OCI-LY7 (cell line): ENCODE data around the gene NMNAT1. TPM values are rescaled to one million over a fixed set of nuclear protein-coding genes. Genes with fewer than 3 reads are reported as not detected.

Experiments used
- BruUV-seq: library from RNA; stranded (reverse); fragments of 400-500 nt; replicated peaks from 2 replicates; lab custom pipeline; 2021; lab: Mats Ljungman, UMichigan
- CTCF ChIA-PET: fragments of 300-600 bp; sonication (Branson Sonifier 250); formaldehyde crosslinking; loops from one replicate; lab custom pipeline; 2022; ENCODE audit warnings: antibody characterized with exemption; ENCODE audit not compliant: unreplicated experiment; lab: Charles Lee
- POLR2A ChIA-PET: fragments of 300-600 bp; sonication (Branson Sonifier 250); formaldehyde crosslinking; loops from one replicate; lab custom pipeline; 2022; ENCODE audit warnings: antibody characterized with exemption; lab: Charles Lee
- DNase-seq: peaks from one replicate; pipeline ENCODE4 v3.0.0-alpha.2; 2015; ENCODE audit warnings: low spot score
- H2AFZ ChIP-seq: fragments of 200-600 bp; sonication (generic), shearing (Covaris generic); 2 replicates; pipeline ENCODE4 v1.6.1; 2014; ENCODE audit warnings: mild to moderate bottlenecking, antibody characterized with exemption, low read length, moderate library complexity
- H3K27ac ChIP-seq: fragments of 200-600 bp; sonication (generic); 2 replicates; pipeline ENCODE4 v1.5.1; 2014; ENCODE audit warnings: mixed run types, low read depth, mild to moderate bottlenecking, moderate library complexity, low read length, inconsistent platforms; ENCODE audit not compliant: poor library complexity, severe bottlenecking
- H3K36me3 ChIP-seq: fragments of 200-600 bp; sonication (generic); 2 replicates; pipeline ENCODE4 v1.6.1; 2014; ENCODE audit warnings: mild to moderate bottlenecking, antibody characterized with exemption, low read length, moderate library complexity, mixed read lengths; ENCODE audit not compliant: insufficient read depth
- H3K4me1 ChIP-seq: fragments of 200-600 bp; sonication (generic); 2 replicates; pipeline ENCODE4 v1.5.1; 2014; ENCODE audit warnings: mild to moderate bottlenecking, low read length; ENCODE audit not compliant: insufficient read depth, poor library complexity, severe bottlenecking
- H3K4me2 ChIP-seq: fragments of 200-600 bp; sonication (generic); 2 replicates; pipeline ENCODE4 v1.6.1; 2014; ENCODE audit warnings: mild to moderate bottlenecking, low read length
- H3K4me3 ChIP-seq: fragments of 200-600 bp; sonication (generic); 2 replicates; pipeline ENCODE4 v1.5.1; 2014; ENCODE audit warnings: mild to moderate bottlenecking, low read depth, low read length; ENCODE audit not compliant: poor library complexity, severe bottlenecking
- H3K79me2 ChIP-seq: fragments of 200-600 bp; sonication (generic); 2 replicates; pipeline ENCODE4 v1.6.1; 2016; ENCODE audit warnings: low read depth, mild to moderate bottlenecking, low read length, moderate library complexity, mixed read lengths; ENCODE audit not compliant: insufficient read depth
- H3K9me2 ChIP-seq: fragments of 200-600 bp; sonication (generic); 2 replicates; pipeline ENCODE4 v1.6.1; 2016; ENCODE audit warnings: mild to moderate bottlenecking, low read length, mixed read lengths; ENCODE audit not compliant: insufficient read depth
- H3K9me3 ChIP-seq: fragments of 200-600 bp; sonication (generic); 2 replicates; pipeline ENCODE4 v1.6.1; 2014; ENCODE audit warnings: mild to moderate bottlenecking, mixed run types, low read length, mixed read lengths
- H4K20me1 ChIP-seq: fragments of 200-600 bp; sonication (generic); 2 replicates; pipeline ENCODE4 v1.6.1; 2014; ENCODE audit warnings: mild to moderate bottlenecking, antibody characterized with exemption, low read length, moderate library complexity, mixed read lengths; ENCODE audit not compliant: insufficient read depth
- EZH2phosphoT487 ChIP-seq: fragments of 200-600 bp; sonication (generic); IDR thresholded peaks from 2 replicates; pipeline ENCODE4 v1.6.1; 2018; ENCODE audit warnings: low read depth, borderline replicate concordance, mild to moderate bottlenecking, mixed run types, antibody characterized with exemption, low read length, moderate library complexity, mixed read lengths
- intact Hi-C: fragments of 100-400 bp; cut with micrococcal nuclease; formaldehyde crosslinking; loops from one replicate; pipeline ENCODE4 v1.10.0; 2022; ENCODE audit not compliant: unreplicated experiment
- total RNA-seq, 2 experiments: library from RNA; depleted of rRNA in 1 of 2; stranded (reverse); fragments of >200 nt in 1 of 2; shearing (Covaris generic) in 1 of 2; gene quantifications; 2 replicates each; pipeline ENCODE4 v1.2.3, GENCODE V29; 2014 to 2022
- TF ChIP-seq, protein P1 (sequence below): fragments of 200-600 bp; sonication (generic); conservative IDR thresholded peaks from 2 replicates; pipeline ENCODE4 v1.5.1; 2014; ENCODE audit warnings: mild to moderate bottlenecking, antibody characterized with exemption, low read length, moderate library complexity, mixed read lengths

Gene NMNAT1
- total RNA-seq, 2 experiments from 2014 or later: 5.4 to 6.5 TPM

DNA sequence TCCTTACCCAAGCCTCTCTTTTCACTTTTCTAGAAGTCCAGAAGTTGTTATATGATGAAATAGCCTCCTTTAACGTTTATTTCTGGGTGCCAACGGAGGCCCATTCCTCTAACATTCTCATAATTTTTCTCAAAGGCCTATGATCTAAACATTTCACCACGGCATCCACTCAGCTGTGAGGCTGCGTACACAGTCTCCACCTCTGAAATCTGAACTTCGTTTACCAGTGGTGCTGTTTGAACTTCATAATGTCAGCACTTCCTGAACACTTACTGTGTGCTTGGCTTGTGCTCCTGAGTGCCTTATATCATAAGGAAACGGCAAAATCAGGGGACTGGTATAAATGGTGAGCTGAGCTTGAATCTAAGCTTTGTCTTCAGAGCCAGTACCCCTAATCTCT lies 41.7 kb downstream of the NMNAT1 start:
- no peak for DNase-seq
- BruUV-seq: TSS peak; percentile 65
- POLR2A ChIA-PET: no interaction called here
- H4K20me1 ChIP-seq: no peaks in the 10 kb centered on the region
- H3K4me3 ChIP-seq: no peak overlapping the region
- H3K36me3 ChIP-seq: no peaks in the 10 kb centered on the region; the same call in 1 of the 2 replicates
- CTCF ChIA-PET: no interaction called here
- TF ChIP-seq, protein P1, sequence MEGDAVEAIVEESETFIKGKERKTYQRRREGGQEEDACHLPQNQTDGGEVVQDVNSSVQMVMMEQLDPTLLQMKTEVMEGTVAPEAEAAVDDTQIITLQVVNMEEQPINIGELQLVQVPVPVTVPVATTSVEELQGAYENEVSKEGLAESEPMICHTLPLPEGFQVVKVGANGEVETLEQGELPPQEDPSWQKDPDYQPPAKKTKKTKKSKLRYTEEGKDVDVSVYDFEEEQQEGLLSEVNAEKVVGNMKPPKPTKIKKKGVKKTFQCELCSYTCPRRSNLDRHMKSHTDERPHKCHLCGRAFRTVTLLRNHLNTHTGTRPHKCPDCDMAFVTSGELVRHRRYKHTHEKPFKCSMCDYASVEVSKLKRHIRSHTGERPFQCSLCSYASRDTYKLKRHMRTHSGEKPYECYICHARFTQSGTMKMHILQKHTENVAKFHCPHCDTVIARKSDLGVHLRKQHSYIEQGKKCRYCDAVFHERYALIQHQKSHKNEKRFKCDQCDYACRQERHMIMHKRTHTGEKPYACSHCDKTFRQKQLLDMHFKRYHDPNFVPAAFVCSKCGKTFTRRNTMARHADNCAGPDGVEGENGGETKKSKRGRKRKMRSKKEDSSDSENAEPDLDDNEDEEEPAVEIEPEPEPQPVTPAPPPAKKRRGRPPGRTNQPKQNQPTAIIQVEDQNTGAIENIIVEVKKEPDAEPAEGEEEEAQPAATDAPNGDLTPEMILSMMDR: no peak
- no peak for TF ChIP-seq EZH2phosphoT487
- intact Hi-C loops: no loop called here
- no peak overlapping the region for H3K4me2 ChIP-seq
- no peaks in the 10 kb centered on the region for H3K4me1 ChIP-seq
- no peaks in the 10 kb centered on the region for H3K79me2 ChIP-seq
- H3K9me2 ChIP-seq: no peaks in the 10 kb centered on the region
- H3K9me3 ChIP-seq: no peaks in the 10 kb centered on the region
- no peak overlapping the region for H3K27ac ChIP-seq
- H2AFZ ChIP-seq: no peak overlapping the region

DNA sequence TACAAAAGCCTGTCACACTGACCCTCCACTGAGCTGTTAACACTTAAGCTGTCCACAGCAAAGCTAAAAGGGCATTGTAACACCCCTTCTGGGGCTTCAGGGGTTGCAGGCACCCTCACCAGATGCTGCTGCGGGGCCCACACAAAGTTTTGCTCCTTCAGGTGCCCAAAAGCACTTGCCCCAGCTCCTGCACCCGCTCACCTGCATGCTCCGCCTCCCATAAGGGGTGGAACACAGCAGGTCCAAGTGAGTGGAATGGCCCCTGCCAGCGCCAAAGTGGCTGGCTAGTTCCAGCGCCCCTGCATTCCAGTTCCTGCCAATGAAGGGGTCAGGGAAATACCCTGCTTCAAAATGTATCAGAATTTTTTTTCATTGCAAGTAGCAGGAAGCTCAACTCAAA lies 46.5 kb downstream of the NMNAT1 start:
- DNase-seq: no peak
- no peak overlapping the region for H2AFZ ChIP-seq
- ChIA-PET CTCF (no interaction called here), POLR2A (interaction anchor here (0.6 to 1.5 kb wide), 3 partner anchors 10 to 205 kb away, joined by 4 to 9 read pairs (median 4); no protein-coding TSS in a partner anchor)
- BruUV-seq: no TSS peak
- H4K20me1 ChIP-seq: no peaks in the 10 kb centered on the region
- H3K36me3 ChIP-seq: no peaks in the 10 kb centered on the region
- no peak overlapping the region for H3K4me2 ChIP-seq
- H3K27ac ChIP-seq: no peak overlapping the region
- TF ChIP-seq EZH2phosphoT487: no peak
- TF ChIP-seq, protein P1: no peak
- H3K4me3 ChIP-seq: no peak overlapping the region
- no peaks in the 10 kb centered on the region for H3K79me2 ChIP-seq
- no peaks in the 10 kb centered on the region for H3K9me2 ChIP-seq
- no peaks in the 10 kb centered on the region for H3K9me3 ChIP-seq
- intact Hi-C loops: no loop called here
- H3K4me1 ChIP-seq: no peaks in the 10 kb centered on the region

DNA sequence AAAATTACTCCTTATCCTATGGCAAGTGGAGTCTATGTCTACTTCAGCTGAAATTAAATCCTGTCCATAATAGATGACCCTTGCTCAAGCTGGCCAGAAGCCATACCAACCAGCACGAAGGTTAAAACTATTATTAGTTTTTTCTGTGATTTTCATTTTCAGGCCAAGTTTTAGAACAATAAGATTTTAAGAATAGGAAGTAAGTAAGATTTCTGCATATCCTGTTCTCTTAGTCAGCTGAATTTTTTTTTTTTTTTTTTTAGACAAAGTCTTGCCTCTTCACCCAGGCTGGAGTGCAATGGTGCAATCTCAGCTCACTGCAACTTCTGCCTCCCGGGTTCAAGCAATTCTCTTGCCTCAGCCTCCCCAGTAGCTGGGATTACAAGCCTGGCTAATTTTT lies 47.7 kb downstream of the NMNAT1 start:
- CTCF ChIA-PET: no interaction called here
- POLR2A ChIA-PET: interaction anchor here (0.5 to 1.5 kb wide), 2 partner anchors 12 to 361 kb away, joined by 3 to 9 read pairs; no protein-coding TSS in a partner anchor
- TF ChIP-seq EZH2phosphoT487: no peak
- TF ChIP-seq, protein P1: no peak
- Histone ChIP-seq H3K9me3 (no peaks in the 10 kb centered on the region), H3K4me2 (no peak overlapping the region), H3K36me3 (no peaks in the 10 kb centered on the region), H3K9me2 (no peaks in the 10 kb centered on the region), H3K79me2 (no peaks in the 10 kb centered on the region), H4K20me1 (no peaks in the 10 kb centered on the region), H3K4me3 (no peak overlapping the region), H3K27ac (no peak overlapping the region), H2AFZ (no peak overlapping the region), H3K4me1 (no peaks in the 10 kb centered on the region)
- no TSS peak for BruUV-seq
- intact Hi-C loops: no loop called here
- DNase-seq: no peak
